ENCODE results near the gene S100A2. TPM values are rescaled to one million over a fixed set of nuclear protein-coding genes. Genes with fewer than 3 reads are reported as not detected.
"Not testable (repeated sequence)": the region's sequence is repeated elsewhere in the genome, so short reads cannot be mapped to it uniquely, and the experiment has no call there.

S100A2 gene
- total RNA-seq, 1 donor from 2014 or later: 2.3 TPM

DNA sequence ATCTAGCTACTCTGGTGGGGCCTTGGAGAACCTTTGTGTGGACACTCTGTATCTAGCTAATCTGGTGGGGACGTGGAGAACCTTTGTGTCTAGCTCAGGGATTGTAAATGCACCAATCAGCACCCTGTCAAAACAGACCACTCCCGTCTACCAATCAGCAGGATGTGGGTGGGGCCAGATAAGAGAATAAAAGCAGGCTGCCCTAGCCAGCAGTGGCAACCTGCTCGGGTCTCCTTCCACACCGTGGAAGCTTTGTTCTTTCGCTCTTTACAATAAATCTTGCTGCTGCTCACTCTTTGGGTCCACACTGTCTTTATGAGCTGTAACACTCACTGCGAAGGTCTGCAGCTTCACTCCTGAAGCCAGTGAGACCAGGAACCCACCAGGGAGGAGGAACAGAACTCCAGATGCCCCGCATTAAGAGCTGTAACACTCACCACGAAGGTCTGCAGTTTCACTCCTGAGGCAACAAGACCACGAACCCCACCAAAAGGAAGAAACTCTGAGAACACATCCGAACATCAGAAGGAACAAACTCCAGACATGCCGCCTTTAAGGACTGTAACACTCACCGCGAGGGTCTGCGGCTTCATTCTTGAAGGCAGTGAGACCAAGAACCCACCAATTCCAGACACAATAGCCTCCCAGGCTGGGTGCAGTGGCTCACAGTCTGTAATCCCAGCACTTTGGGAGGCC is 43.1 kb downstream of the S100A2 start:
- intact Hi-C loops (cut with DNase I); DNase-seq (ENCODE audit: missing footprints); ATAC-seq: not testable (repeated sequence)

- ATAC-seq; DNase-seq (ENCODE audit: missing footprints); intact Hi-C loops (cut with DNase I): not testable (repeated sequence)
These were observed 43.8 kb downstream of the S100A2 start for GRCh38 chr1:153521808-153522207.

DNA sequence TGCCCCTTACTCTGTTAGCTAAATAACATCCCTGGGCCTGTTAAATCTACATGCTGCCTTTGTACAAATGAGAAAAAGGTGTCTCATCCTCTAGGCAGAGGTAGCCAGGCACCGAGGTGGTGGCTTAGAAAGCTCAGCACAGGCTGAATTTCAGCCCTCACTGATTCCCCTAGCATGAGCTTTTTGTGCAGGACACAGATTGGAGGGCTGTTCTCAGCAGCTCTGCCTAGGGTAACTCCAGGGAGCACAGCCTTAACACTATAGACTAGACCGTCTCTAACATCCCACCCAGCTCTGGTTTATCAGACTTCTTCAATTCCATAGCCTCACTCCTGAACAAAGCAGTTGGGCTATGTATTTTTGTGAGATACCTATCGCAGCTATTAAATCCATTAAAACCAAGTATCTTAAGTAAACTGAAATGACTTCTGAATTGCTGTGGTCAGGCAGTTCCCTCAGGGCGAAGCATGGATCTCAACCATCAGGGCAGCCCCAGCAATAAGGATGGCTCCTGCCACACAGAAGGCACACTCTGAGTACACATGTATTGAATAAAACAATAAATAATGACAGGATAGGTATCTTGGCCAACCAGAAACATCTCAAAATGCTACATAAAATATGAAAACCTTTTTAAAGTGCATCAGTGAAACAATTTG is 44.7 kb downstream of the S100A2 start:
- ATAC-seq (peak; percentile 37), DNase-seq (ENCODE audit: missing footprints) (no peak)
- intact Hi-C loops (cut with DNase I): no loop called here

DNA sequence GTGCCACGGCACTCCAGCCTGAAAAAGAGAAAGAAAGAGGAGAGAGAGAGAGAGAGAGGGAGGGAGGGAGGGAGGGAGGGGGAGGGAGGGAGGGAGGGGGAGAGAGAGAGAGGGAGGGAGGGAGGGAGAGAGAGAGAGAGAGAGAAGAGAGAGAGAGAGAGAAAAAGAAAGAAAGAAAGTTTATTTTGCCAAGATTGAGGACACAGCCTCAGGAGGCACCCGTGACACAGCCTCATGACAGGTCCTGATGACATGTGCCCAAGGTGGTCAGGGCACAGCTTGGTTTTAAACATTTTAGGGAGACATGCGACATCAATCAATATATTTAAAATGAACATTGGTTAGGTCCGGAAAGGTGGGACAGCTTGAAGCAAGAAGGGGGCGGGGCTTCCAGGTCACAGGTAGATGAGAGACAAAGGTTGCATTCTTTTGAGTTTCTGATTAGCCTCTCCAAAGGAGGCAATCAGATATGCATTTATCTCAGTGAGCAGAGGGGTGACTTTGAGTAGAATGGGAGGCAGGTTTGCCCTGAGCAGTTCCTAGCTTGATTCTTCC is 45.4 kb downstream of the S100A2 start:
- DNase-seq (ENCODE audit: missing footprints); intact Hi-C loops (cut with DNase I); ATAC-seq: not testable (repeated sequence)

GRCh38 chr1:153519242-153519641 is 46.4 kb downstream of the S100A2 start:
- ATAC-seq (no peak), DNase-seq (ENCODE audit: missing footprints) (no peak)
- intact Hi-C loops (cut with DNase I): loop anchor here (10.0 kb wide), 2 partner anchors 136 to 466 kb away; partner anchors contain the start of genes RAB13 and SNAPIN

DNA sequence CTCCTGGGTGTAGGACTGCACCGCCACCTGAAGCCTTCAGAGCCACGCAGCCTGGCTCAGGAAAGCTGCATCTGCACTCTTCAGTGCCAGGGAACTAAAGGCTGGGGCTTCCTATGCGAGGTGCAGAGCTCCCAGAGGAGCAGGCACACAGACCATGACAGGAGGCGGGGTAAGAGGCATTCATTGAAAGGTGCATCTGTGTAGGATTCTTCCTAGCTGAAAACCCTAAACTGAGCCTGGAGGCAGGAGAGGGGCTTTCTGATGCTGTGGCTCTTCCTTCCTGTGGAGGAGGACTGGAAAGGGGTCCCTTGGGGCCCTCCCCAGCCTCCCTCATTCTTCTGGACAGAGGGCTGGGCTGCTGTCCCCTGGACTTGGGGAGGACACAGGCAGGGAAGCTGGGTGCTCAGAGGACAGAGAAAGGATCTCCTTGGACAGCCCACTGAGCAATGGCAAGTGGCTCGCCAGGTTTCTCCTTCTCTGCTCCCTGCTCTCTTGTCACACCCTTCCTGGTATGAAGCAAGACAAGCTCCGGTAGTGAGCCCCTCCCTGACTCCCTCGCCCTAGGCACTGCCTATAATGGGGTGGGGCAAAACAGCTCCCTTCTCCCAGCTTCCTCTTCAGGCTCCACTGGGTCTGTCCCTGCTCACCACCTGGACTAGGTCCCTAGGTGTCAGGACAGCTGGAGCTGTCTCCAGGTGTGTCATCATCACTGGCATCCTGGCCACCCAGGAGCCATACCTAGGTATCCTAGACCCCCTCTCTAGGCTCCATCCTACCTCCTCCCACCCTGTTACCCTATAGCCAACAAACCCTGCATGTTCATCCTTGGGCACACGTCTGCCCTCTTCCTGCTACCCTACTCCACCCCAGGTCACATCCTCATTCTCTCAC is 49.9 kb downstream of the S100A2 start:
- no peak for DNase-seq (ENCODE audit: missing footprints)
- intact Hi-C loops (cut with DNase I): loop anchor here (10.0 kb wide), 2 partner anchors 139 to 469 kb away; partner anchors contain the start of genes RAB13 and SNAPIN
- no peak for ATAC-seq

DNA sequence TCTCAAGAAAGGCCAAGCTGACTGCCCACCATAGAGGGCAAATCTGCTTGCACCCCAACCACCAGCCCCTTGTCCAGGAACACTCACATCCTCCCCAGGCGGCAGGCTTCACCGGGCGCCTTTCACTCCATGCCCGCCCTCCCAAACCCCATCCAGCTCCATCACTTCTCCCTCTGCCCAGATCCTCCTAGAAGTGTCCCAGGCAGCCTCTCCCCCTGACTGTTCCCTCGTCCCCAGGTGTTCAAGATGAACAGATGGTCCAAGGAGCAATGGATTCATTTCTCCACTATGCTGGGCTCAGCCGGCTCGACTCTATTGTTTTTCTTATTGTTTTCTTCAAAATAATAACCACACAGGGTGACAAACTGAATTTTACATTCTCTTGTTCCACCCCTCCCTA is 52.0 kb downstream of the S100A2 start:
- no peak for DNase-seq (ENCODE audit: missing footprints)
- ATAC-seq: no peak
- intact Hi-C loops (cut with DNase I): loop anchor here (10.0 kb wide), 2 partner anchors 141 to 471 kb away; partner anchors contain the start of genes RAB13 and SNAPIN

- ATAC-seq (peak; percentile 11), DNase-seq (ENCODE audit: missing footprints) (peak; percentile 71)
- intact Hi-C loops (cut with DNase I): loop anchor here (10.0 kb wide), 2 partner anchors 142 to 472 kb away; partner anchors contain the start of genes RAB13 and SNAPIN
These were observed 52.6 kb downstream of the S100A2 start for GRCh38 chr1:153513023-153513422.

Other genes starting within 250 kb of the S100A2 start
- not detected for gene PGLYRP4, start 217.0 kb downstream of the S100A2 start, total RNA-seq
- 190 TPM for gene S100A9, start 208.0 kb downstream of the S100A2 start, total RNA-seq
- gene S100A12, start 190.2 kb downstream of the S100A2 start, total RNA-seq: 4.0 TPM
- 79.9 TPM for gene S100A8, start 174.8 kb downstream of the S100A2 start, total RNA-seq
- not detected for gene S100A7A, start 149.3 kb downstream of the S100A2 start, total RNA-seq
- not detected for gene S100A7, start 105.2 kb downstream of the S100A2 start, total RNA-seq
- gene S100A6, start 29.9 kb downstream of the S100A2 start, total RNA-seq: 265 TPM
- not detected for gene S100A5, start 24.9 kb downstream of the S100A2 start, total RNA-seq
- 164 TPM for gene S100A4, start 20.0 kb downstream of the S100A2 start, total RNA-seq
- gene S100A3, start 16.6 kb downstream of the S100A2 start, total RNA-seq: 0.49 TPM
- gene S100A16, start 47.3 kb upstream of the S100A2 start, total RNA-seq: 49.2 TPM
- 6.3 TPM for gene S100A14, start 50.5 kb upstream of the S100A2 start, total RNA-seq
- gene S100A13, start 61.7 kb upstream of the S100A2 start, total RNA-seq: 155 TPM
- gene S100A1, start 62.6 kb upstream of the S100A2 start, total RNA-seq: 2,065 TPM
- gene CHTOP, start 68.2 kb upstream of the S100A2 start, total RNA-seq: 72.1 TPM
- gene SNAPIN, start 92.9 kb upstream of the S100A2 start, total RNA-seq: 64.0 TPM
- gene ILF2, start 105.1 kb upstream of the S100A2 start, total RNA-seq: 60.4 TPM
- gene NPR1, start 112.8 kb upstream of the S100A2 start, total RNA-seq: 14.6 TPM
- 33.0 TPM for gene INTS3, start 162.2 kb upstream of the S100A2 start, total RNA-seq
- 13.5 TPM for gene SLC27A3, start 209.6 kb upstream of the S100A2 start, total RNA-seq